ENCODE measurements around the gene TAF11.
"Not testable (repeated sequence)": the region's sequence is repeated elsewhere in the genome, so short reads cannot be mapped to it uniquely, and the experiment has no call there.

TAF11 gene

GRCh38 chr6:34904990-34905613 is 17.3 kb upstream of the TAF11 start:
- DNase-seq (ENCODE audit: low read depth): no peak

GRCh38 chr6:34901930-34902329 is 14.1 kb upstream of the TAF11 start:
- no peak for DNase-seq (ENCODE audit: low read depth)

GRCh38 chr6:34900321-34901031 is 12.6 kb upstream of the TAF11 start:
- no peak for DNase-seq (ENCODE audit: low read depth)

GRCh38 chr6:34899748-34900147 is 11.9 kb upstream of the TAF11 start:
- DNase-seq (ENCODE audit: low read depth): not testable (repeated sequence)

GRCh38 chr6:34897716-34898115 is 9.9 kb upstream of the TAF11 start:
- DNase-seq (ENCODE audit: low read depth): peak; percentile 5

- DNase-seq (ENCODE audit: low read depth): no peak
Measured at GRCh38 chr6:34897130-34897529, 9.3 kb upstream of the TAF11 start.

GRCh38 chr6:34894693-34895092 is 6.9 kb upstream of the TAF11 start:
- DNase-seq (ENCODE audit: low read depth): no peak

- DNase-seq (ENCODE audit: low read depth): no peak
Measured at GRCh38 chr6:34891296-34891695, 3.5 kb upstream of the TAF11 start.

GRCh38 chr6:34890533-34890925 is 2.7 kb upstream of the TAF11 start:
- no peak for DNase-seq (ENCODE audit: low read depth)

GRCh38 chr6:34888874-34889555 is 1.2 kb upstream of the TAF11 start, which contains the start of gene ANKS1A:
ANKS1A (plus strand) TSS chr6:34889255; CDS start chr6:34889403, 148 bp downstream.
- DNase-seq (ENCODE audit: low read depth): no peak

GRCh38 chr6:34888514-34888856 is 643 bp upstream of the TAF11 start:
- DNase-seq (ENCODE audit: low read depth): no peak

- not testable (repeated sequence) for DNase-seq (ENCODE audit: low read depth)
Measured at GRCh38 chr6:34885837-34886236, 2.0 kb downstream of the TAF11 start.

- no peak for DNase-seq (ENCODE audit: low read depth)
Measured at GRCh38 chr6:34884996-34885395, 2.8 kb downstream of the TAF11 start.

GRCh38 chr6:34884073-34884472 is 3.8 kb downstream of the TAF11 start:
- not testable (repeated sequence) for DNase-seq (ENCODE audit: low read depth)

GRCh38 chr6:34877869-34878485 is 9.9 kb downstream of the TAF11 start:
- DNase-seq (ENCODE audit: low read depth): no peak

- DNase-seq (ENCODE audit: low read depth): no peak
Measured at GRCh38 chr6:34877259-34877658, 10.6 kb downstream of the TAF11 start.

GRCh38 chr6:34876472-34876871 is 11.4 kb downstream of the TAF11 start:
- DNase-seq (ENCODE audit: low read depth): no peak

- no peak for DNase-seq (ENCODE audit: low read depth)
Measured at GRCh38 chr6:34875292-34876213, 12.3 kb downstream of the TAF11 start.

- DNase-seq (ENCODE audit: low read depth): no peak
Measured at GRCh38 chr6:34872332-34872731, 15.5 kb downstream of the TAF11 start.

- DNase-seq (ENCODE audit: low read depth): no peak
Measured at GRCh38 chr6:34871853-34872252, 16.0 kb downstream of the TAF11 start.

GRCh38 chr6:34867484-34867883 is 20.4 kb downstream of the TAF11 start:
- no peak for DNase-seq (ENCODE audit: low read depth)

GRCh38 chr6:34866509-34866908 is 21.3 kb downstream of the TAF11 start:
- no peak for DNase-seq (ENCODE audit: low read depth)
